Lower leg skin (tissue), 4 donors: Measurements from ENCODE around the gene LMBRD1. TPM values are rescaled to one million over a fixed set of nuclear protein-coding genes. Genes with fewer than 3 reads are reported as not detected.

Experiments
- DNase-seq, 2 donors: peaks; one replicate each; pipeline ENCODE4 v3.0.0-alpha.2; 2019; ENCODE audit warnings: low spot score in 2 of 2
- H3K4me3 ChIP-seq: fragments of 200-600 bp; sonication (generic); 2 replicates; pipeline ENCODE4 v1.5.1; 2017; ENCODE audit warnings: mild to moderate bottlenecking, low read depth; ENCODE audit not compliant: poor library complexity, severe bottlenecking
- POLR2A ChIP-seq, 2 donors: fragments of 450-650 bp; IDR thresholded peaks; one replicate each; pipeline ENCODE4 v1.6.1; 2016 to 2017; ENCODE audit warnings: antibody characterized with exemption in 2 of 2, mild to moderate bottlenecking in 1 of 2, moderate library complexity in 1 of 2
- WGBS, 2 donors: methylation state at CpG; one replicate each; pipeline ENCODE4 v1.1.5; 2018; 5-methylcytosine and 5-hydroxymethylcytosine counted together
- intact Hi-C: fragments of 100-400 bp; cut with DNase I; formaldehyde crosslinking; loops from one replicate; pipeline ENCODE4 v1.15.0; 2023; ENCODE audit warnings: low total_unique reads
- total RNA-seq, 4 donors: library from RNA; depleted of rRNA; stranded (reverse); fragments of >200 nt; gene quantifications; one replicate each; pipeline ENCODE4 v1.1.0, GENCODE V29; 2016
- TF ChIP-seq, protein P1 (sequence below), 3 donors: fragments of 450-650 bp; IDR thresholded peaks; one replicate each; pipeline ENCODE4 v1.5.1; 2016; ENCODE audit warnings: antibody characterized with exemption in 3 of 3, mild to moderate bottlenecking in 3 of 3, moderate library complexity in 2 of 3

LMBRD1 gene
- total RNA-seq, 4 donors from 2014 or later = 61.1 to 67.4 (median 65.0) TPM

DNA sequence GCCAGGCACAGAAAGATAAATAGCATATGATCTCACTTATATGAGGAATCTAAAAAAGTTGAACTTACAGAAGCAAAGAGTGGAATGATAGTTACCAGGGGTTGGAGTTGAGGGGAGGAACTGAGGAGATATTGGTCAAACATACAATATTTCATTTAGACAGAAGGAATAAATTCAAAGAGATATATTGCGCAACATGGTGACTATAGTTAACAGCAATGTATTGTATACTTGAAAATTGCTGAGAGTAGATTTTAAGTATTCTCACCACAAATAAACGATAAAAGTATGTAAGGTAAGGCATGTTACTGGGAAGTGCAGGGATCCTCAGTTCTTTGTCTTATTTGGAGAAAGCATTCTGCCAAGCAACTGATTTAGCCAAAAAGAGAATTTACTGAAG is 171.9 kb downstream of the LMBRD1 start:
- TF ChIP-seq, protein P1, sequence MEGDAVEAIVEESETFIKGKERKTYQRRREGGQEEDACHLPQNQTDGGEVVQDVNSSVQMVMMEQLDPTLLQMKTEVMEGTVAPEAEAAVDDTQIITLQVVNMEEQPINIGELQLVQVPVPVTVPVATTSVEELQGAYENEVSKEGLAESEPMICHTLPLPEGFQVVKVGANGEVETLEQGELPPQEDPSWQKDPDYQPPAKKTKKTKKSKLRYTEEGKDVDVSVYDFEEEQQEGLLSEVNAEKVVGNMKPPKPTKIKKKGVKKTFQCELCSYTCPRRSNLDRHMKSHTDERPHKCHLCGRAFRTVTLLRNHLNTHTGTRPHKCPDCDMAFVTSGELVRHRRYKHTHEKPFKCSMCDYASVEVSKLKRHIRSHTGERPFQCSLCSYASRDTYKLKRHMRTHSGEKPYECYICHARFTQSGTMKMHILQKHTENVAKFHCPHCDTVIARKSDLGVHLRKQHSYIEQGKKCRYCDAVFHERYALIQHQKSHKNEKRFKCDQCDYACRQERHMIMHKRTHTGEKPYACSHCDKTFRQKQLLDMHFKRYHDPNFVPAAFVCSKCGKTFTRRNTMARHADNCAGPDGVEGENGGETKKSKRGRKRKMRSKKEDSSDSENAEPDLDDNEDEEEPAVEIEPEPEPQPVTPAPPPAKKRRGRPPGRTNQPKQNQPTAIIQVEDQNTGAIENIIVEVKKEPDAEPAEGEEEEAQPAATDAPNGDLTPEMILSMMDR (IDR thresholded peaks at IDR 0.05) = no peak
- TF ChIP-seq POLR2A (IDR thresholded peaks at IDR 0.05) = no peak
- intact Hi-C loops = no loop called here
- no peak for DNase-seq
- 88 to 90% methylated on average over 2 of the region's 2 CpGs for WGBS, 2 donors
- H3K4me3 ChIP-seq = no peak overlapping the region

Other genes starting within 250 kb of the LMBRD1 start
- under 1 TPM in 2 of 4 donors, not detected in 2; 0.12 to 0.19 TPM for gene COL19A1, start 69.5 kb upstream of the LMBRD1 start, total RNA-seq